KMS-11 (cell line): ENCODE data around the gene IL12RB2.
"Not testable (repeated sequence)": the region's sequence is repeated elsewhere in the genome, so short reads cannot be mapped to it uniquely, and the experiment has no call there.

Experiments used
- H2AFZ ChIP-seq: fragments of 200-600 bp; sonication (generic); 2 replicates; pipeline ENCODE4 v1.6.1; 2016; ENCODE audit warnings: antibody characterized with exemption, mixed run types, low read depth
- H3K27ac ChIP-seq: fragments of 200-600 bp; sonication (generic); 2 replicates; pipeline ENCODE4 v1.6.1; 2016; ENCODE audit warnings: mild to moderate bottlenecking, mixed run types
- H3K27me3 ChIP-seq: fragments of 200-600 bp; sonication (generic); 2 replicates; pipeline ENCODE4 v1.6.1; 2017; ENCODE audit warnings: mild to moderate bottlenecking, low read depth, mixed run types, moderate library complexity; ENCODE audit not compliant: insufficient read depth
- H3K36me3 ChIP-seq: fragments of 200-600 bp; sonication (generic); 2 replicates; pipeline ENCODE4 v1.6.1; 2017; ENCODE audit warnings: mild to moderate bottlenecking, mixed run types; ENCODE audit not compliant: insufficient read depth
- H3K4me1 ChIP-seq: fragments of 200-600 bp; sonication (generic); 2 replicates; pipeline ENCODE4 v1.6.1; 2016; ENCODE audit warnings: mild to moderate bottlenecking, low read depth, mixed run types; ENCODE audit not compliant: poor library complexity, severe bottlenecking
- H3K4me2 ChIP-seq: fragments of 200-600 bp; sonication (generic); 2 replicates; pipeline ENCODE4 v1.7.0; 2016; ENCODE audit warnings: mild to moderate bottlenecking, mixed run types
- H3K4me3 ChIP-seq: fragments of 200-600 bp; sonication (generic); IDR thresholded peaks from 2 replicates; pipeline ENCODE4 v1.6.1; 2017; ENCODE audit warnings: low read depth, low read length, mixed read lengths; ENCODE audit not compliant: insufficient read depth
- H3K79me2 ChIP-seq: fragments of 200-600 bp; sonication (generic); 2 replicates; pipeline ENCODE4 v1.6.1; 2016; ENCODE audit warnings: low read depth, mixed run types; ENCODE audit not compliant: insufficient read depth
- H3K9ac ChIP-seq: fragments of 200-600 bp; sonication (generic); 2 replicates; pipeline ENCODE4 v1.6.1; 2016; ENCODE audit warnings: mild to moderate bottlenecking, mixed run types
- H4K20me1 ChIP-seq: fragments of 200-600 bp; sonication (generic); 2 replicates; pipeline ENCODE4 v1.6.1; 2016; ENCODE audit warnings: mild to moderate bottlenecking, mixed run types; ENCODE audit not compliant: insufficient read depth
- CTCF ChIP-seq: fragments of 200-600 bp; sonication (generic); conservative IDR thresholded peaks from 2 replicates; pipeline ENCODE4 v1.6.1; 2017; ENCODE audit warnings: low read depth, mild to moderate bottlenecking, antibody characterized with exemption, low read length, moderate library complexity, mixed read lengths

The IL12RB2 gene

GRCh38 chr1:67394548-67394947 lies 86.9 kb downstream of the IL12RB2 start:
- Histone ChIP-seq H3K27me3 (no peaks in the 10 kb centered on the region), H4K20me1 (no peaks in the 10 kb centered on the region), H3K4me2 (no peak overlapping the region), H3K9ac (no peak overlapping the region), H2AFZ (no peak overlapping the region), H3K4me3 (no peak overlapping the region), H3K36me3 (no peaks in the 10 kb centered on the region), H3K27ac (no peak overlapping the region), H3K79me2 (no peaks in the 10 kb centered on the region), H3K4me1 (no peaks in the 10 kb centered on the region)
- TF ChIP-seq CTCF, result no peak

- H2AFZ ChIP-seq, result no peak overlapping the region
- H3K27me3 ChIP-seq, result no peaks in the 10 kb centered on the region
- H3K4me3 ChIP-seq, result no peak overlapping the region
- H3K79me2 ChIP-seq, result no peaks in the 10 kb centered on the region
- no peak overlapping the region for H3K4me2 ChIP-seq
- H3K9ac ChIP-seq, result no peak overlapping the region
- no peaks in the 10 kb centered on the region for H3K36me3 ChIP-seq
- no peak overlapping the region for H3K27ac ChIP-seq
- no peak for TF ChIP-seq CTCF
- H3K4me1 ChIP-seq, result no peaks in the 10 kb centered on the region
- no peaks in the 10 kb centered on the region for H4K20me1 ChIP-seq
Measured at GRCh38 chr1:67399199-67399993, 91.7 kb downstream of the IL12RB2 start.

GRCh38 chr1:67400029-67400786 lies 92.5 kb downstream of the IL12RB2 start:
- not testable (repeated sequence) for H3K79me2 ChIP-seq, H3K27ac ChIP-seq

GRCh38 chr1:67401443-67401842 lies 93.8 kb downstream of the IL12RB2 start:
- Histone ChIP-seq H4K20me1 (no peaks in the 10 kb centered on the region), H3K9ac (no peak overlapping the region), H3K4me2 (no peak overlapping the region), H3K27me3 (no peaks in the 10 kb centered on the region), H3K4me1 (no peaks in the 10 kb centered on the region), H3K79me2 (no peaks in the 10 kb centered on the region), H3K36me3 (no peaks in the 10 kb centered on the region), H2AFZ (no peak overlapping the region), H3K27ac (no peak overlapping the region), H3K4me3 (no peak overlapping the region)
- no peak for TF ChIP-seq CTCF

More at GRCh38 chr1:67400029-67400786, 92.5 kb downstream of the IL12RB2 start:
- H3K36me3 ChIP-seq, H2AFZ ChIP-seq, H3K4me1 ChIP-seq, H4K20me1 ChIP-seq, H3K4me2 ChIP-seq, H3K27me3 ChIP-seq, H3K4me3 ChIP-seq, H3K9ac ChIP-seq: not testable (repeated sequence)

GRCh38 chr1:67404212-67404620 lies 96.5 kb downstream of the IL12RB2 start:
- no peak for TF ChIP-seq CTCF
- H3K4me1 ChIP-seq, result no peaks in the 10 kb centered on the region
- H4K20me1 ChIP-seq, result no peaks in the 10 kb centered on the region
- no peak overlapping the region for H3K4me3 ChIP-seq
- H2AFZ ChIP-seq, result no peak overlapping the region
- H3K27me3 ChIP-seq, result no peaks in the 10 kb centered on the region
- no peak overlapping the region for H3K27ac ChIP-seq
- no peaks in the 10 kb centered on the region for H3K79me2 ChIP-seq
- no peak overlapping the region for H3K9ac ChIP-seq
- H3K36me3 ChIP-seq, result no peaks in the 10 kb centered on the region
- H3K4me2 ChIP-seq, result no peak overlapping the region
